ENCODE results near the gene RERE.

GRCh38 chr1:8835941-8836643, 18.7 kb upstream of the RERE start:
- TF ChIP-seq, protein P1, sequence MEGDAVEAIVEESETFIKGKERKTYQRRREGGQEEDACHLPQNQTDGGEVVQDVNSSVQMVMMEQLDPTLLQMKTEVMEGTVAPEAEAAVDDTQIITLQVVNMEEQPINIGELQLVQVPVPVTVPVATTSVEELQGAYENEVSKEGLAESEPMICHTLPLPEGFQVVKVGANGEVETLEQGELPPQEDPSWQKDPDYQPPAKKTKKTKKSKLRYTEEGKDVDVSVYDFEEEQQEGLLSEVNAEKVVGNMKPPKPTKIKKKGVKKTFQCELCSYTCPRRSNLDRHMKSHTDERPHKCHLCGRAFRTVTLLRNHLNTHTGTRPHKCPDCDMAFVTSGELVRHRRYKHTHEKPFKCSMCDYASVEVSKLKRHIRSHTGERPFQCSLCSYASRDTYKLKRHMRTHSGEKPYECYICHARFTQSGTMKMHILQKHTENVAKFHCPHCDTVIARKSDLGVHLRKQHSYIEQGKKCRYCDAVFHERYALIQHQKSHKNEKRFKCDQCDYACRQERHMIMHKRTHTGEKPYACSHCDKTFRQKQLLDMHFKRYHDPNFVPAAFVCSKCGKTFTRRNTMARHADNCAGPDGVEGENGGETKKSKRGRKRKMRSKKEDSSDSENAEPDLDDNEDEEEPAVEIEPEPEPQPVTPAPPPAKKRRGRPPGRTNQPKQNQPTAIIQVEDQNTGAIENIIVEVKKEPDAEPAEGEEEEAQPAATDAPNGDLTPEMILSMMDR (conservative IDR thresholded peaks at IDR 0.05; ENCODE audit: low read depth in 2 of 2) = no peak
- TF ChIP-seq EZH2phosphoT487 (IDR thresholded peaks at IDR 0.05; ENCODE audit: unreplicated experiment) = no peak
- TF ChIP-seq, protein P2, sequence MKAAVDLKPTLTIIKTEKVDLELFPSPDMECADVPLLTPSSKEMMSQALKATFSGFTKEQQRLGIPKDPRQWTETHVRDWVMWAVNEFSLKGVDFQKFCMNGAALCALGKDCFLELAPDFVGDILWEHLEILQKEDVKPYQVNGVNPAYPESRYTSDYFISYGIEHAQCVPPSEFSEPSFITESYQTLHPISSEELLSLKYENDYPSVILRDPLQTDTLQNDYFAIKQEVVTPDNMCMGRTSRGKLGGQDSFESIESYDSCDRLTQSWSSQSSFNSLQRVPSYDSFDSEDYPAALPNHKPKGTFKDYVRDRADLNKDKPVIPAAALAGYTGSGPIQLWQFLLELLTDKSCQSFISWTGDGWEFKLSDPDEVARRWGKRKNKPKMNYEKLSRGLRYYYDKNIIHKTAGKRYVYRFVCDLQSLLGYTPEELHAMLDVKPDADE (IDR thresholded peaks at IDR 0.05) = no peak
- TF ChIP-seq EZH2 (IDR thresholded peaks at IDR 0.05; ENCODE audit: low read depth, unreplicated experiment) = no peak
- no peak for TF ChIP-seq ZNF114 (CRISPR knock-in tag; IDR thresholded peaks at IDR 0.05)
